Cardiac muscle cell (in vitro differentiated cells and primary cell): ENCODE data around the gene SDR42E1. TPM values are rescaled to one million over a fixed set of nuclear protein-coding genes. Genes with fewer than 3 reads are reported as not detected.

ENCODE experiments used
- DNase-seq, 2 donors: peaks; one replicate each; pipeline versions ENCODE4 v3.0.0 to v3.0.0-alpha.2; 2010 to 2017; ENCODE audit warnings: low read depth in 1 of 2, low spot score in 1 of 2
- H3K27ac ChIP-seq: fragments of 200-600 bp; sonication (generic); 2 replicates; pipeline ENCODE4 v1.5.1; 2016
- H3K27me3 ChIP-seq: fragments of 200-600 bp; sonication (generic); 2 replicates; pipeline ENCODE4 v1.6.0; 2016; ENCODE audit warnings: control low read depth
- H3K36me3 ChIP-seq: fragments of 200-600 bp; sonication (generic); 2 replicates; pipeline ENCODE4 v1.5.1; 2016; ENCODE audit warnings: control low read depth
- H3K4me1 ChIP-seq: fragments of 200-600 bp; sonication (generic); 2 replicates; pipeline ENCODE4 v1.8.1; 2017; ENCODE audit warnings: low read depth, mild to moderate bottlenecking, mixed run types
- H3K4me3 ChIP-seq: fragments of 200-600 bp; sonication (generic); 2 replicates; pipeline ENCODE4 v1.5.1; 2016; ENCODE audit warnings: mild to moderate bottlenecking
- H3K9me3 ChIP-seq: fragments of 200-600 bp; sonication (generic); 2 replicates; pipeline ENCODE4 v1.5.1; 2017; ENCODE audit warnings: low read depth, mild to moderate bottlenecking, control low read depth
- CTCF ChIP-seq: IDR thresholded peaks from 2 replicates; pipeline ENCODE4 v1.5.1; 2012; ENCODE audit warnings: low read depth, mild to moderate bottlenecking, low read length
- polyA plus RNA-seq: library from polyadenylated mRNA; unstranded; fragments of >200 nt; fragmentation: Nextera tagmentation; extraction: Ambion mirVana; gene quantifications from 2 replicates; pipeline ENCODE4 v1.2.1, GENCODE V29; 2016
- total RNA-seq: library from RNA; depleted of rRNA; stranded (reverse); fragments of >200 nt; gene quantifications from 2 replicates; pipeline ENCODE4 v1.2.3, GENCODE V29; 2016

SDR42E1 gene
- total and polyA plus RNA-seq, 2 experiments from 2014 or later: 0.03 TPM; not detected in 1

GRCh38 chr16:81975637-81976036, 35.6 kb downstream of the SDR42E1 start:
- Histone ChIP-seq H3K36me3 (no peaks in the 10 kb centered on the region), H3K27me3 (no peaks in the 10 kb centered on the region), H3K4me1 (no peaks in the 10 kb centered on the region), H3K9me3 (no peaks in the 10 kb centered on the region), H3K4me3 (no peak overlapping the region), H3K27ac (no peak overlapping the region)
- DNase-seq: no peak
- TF ChIP-seq CTCF: no peak

GRCh38 chr16:81973737-81974136, 37.5 kb downstream of the SDR42E1 start:
- H3K36me3 ChIP-seq: no peaks in the 10 kb centered on the region
- no peak for DNase-seq
- no peak overlapping the region for H3K27ac ChIP-seq
- H3K27me3 ChIP-seq: no peaks in the 10 kb centered on the region
- no peaks in the 10 kb centered on the region for H3K4me1 ChIP-seq
- no peak for TF ChIP-seq CTCF
- H3K9me3 ChIP-seq: no peaks in the 10 kb centered on the region
- no peak overlapping the region for H3K4me3 ChIP-seq

- Histone ChIP-seq H3K9me3 (no peaks in the 10 kb centered on the region), H3K4me3 (no peak overlapping the region), H3K36me3 (no peaks in the 10 kb centered on the region), H3K4me1 (no peaks in the 10 kb centered on the region), H3K27ac (no peak overlapping the region), H3K27me3 (no peaks in the 10 kb centered on the region)
- TF ChIP-seq CTCF: no peak
- DNase-seq: no peak
Measured at GRCh38 chr16:81971853-81972252, 39.4 kb downstream of the SDR42E1 start.

- H3K27me3 ChIP-seq: no peaks in the 10 kb centered on the region
- H3K27ac ChIP-seq: no peak overlapping the region
- no peaks in the 10 kb centered on the region for H3K36me3 ChIP-seq
- no peaks in the 10 kb centered on the region for H3K4me1 ChIP-seq
- no peak for TF ChIP-seq CTCF
- H3K4me3 ChIP-seq: no peak overlapping the region
- no peaks in the 10 kb centered on the region for H3K9me3 ChIP-seq
- no peak for DNase-seq
Measured at GRCh38 chr16:81967358-81967757, 43.9 kb downstream of the SDR42E1 start.

- H3K9me3 ChIP-seq: no peaks in the 10 kb centered on the region
- TF ChIP-seq CTCF: no peak
- H3K27ac ChIP-seq: no peak overlapping the region
- no peaks in the 10 kb centered on the region for H3K27me3 ChIP-seq
- no peaks in the 10 kb centered on the region for H3K36me3 ChIP-seq
- no peak overlapping the region for H3K4me3 ChIP-seq
- no peak for DNase-seq
- H3K4me1 ChIP-seq: no peaks in the 10 kb centered on the region
Measured at GRCh38 chr16:81964808-81965207, 46.5 kb downstream of the SDR42E1 start.
